ENCODE measurements around the gene VSTM4.

The VSTM4 gene

DNA sequence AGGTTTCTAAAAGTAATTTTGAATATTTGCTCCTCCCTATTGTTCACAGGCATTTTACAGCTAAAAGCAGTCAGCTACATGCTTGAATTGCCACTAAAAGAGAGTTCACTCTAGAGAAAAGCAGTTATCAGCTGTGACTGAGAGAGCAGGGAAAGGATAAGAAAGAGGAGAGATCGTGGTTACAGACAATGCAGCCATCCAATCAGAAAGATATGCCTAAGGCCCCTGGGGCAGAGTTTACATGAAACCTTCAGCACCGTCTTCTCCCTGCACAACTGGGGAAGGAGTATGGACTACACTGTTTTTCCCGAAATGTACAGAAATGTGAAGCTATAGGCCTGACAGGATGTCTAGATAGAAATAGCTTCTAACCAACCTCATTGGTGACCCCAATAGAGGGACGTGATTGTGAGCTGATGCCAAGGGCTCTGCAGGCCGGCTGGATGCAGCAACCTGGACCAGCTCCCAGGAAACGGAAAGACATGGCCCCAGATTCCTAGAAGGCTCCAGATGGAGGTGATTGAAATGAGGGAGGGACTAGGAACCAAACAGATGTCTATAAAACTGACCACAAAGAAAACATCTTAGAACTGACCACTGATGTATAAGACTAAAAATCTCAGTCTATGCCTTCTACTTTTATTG is 3.2 kb upstream of the VSTM4 start:
- in situ Hi-C loops (cut with MboI; ENCODE audit: low sequenced_read_pairs), result no loop called here

DNA sequence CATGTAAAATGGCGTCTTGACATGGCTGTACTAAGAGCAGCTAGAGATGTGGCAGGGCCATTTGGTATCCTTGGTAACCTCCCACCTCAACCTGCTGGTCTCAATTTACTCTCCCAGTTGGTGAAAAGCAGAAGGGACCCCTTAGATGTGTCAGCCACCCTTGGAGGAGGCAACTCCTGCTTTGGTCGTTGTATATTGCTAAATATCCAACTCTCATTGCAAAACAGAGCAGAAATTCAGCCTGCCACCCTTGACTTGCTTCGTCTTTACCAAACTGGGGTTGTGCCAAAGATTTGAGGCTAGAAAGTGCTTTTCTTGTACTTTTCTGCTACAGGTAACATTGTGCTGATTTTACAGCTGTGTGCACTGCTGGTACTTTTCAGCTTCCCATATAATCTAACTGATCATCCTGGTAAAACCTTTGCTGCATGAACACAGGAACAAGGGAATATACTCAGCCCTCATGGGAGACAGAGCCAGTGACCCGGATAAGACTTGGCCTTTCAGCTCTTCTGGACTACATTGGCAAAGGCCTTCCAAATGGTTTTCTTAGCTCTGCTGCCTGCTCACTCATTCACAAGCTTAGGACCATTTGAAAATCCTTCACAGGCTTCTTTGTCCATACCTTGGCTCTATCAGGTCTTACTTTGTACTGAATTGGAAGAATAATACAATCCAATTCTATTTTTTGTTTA is 2.2 kb upstream of the VSTM4 start:
- in situ Hi-C loops (cut with MboI; ENCODE audit: low sequenced_read_pairs), result no loop called here

DNA sequence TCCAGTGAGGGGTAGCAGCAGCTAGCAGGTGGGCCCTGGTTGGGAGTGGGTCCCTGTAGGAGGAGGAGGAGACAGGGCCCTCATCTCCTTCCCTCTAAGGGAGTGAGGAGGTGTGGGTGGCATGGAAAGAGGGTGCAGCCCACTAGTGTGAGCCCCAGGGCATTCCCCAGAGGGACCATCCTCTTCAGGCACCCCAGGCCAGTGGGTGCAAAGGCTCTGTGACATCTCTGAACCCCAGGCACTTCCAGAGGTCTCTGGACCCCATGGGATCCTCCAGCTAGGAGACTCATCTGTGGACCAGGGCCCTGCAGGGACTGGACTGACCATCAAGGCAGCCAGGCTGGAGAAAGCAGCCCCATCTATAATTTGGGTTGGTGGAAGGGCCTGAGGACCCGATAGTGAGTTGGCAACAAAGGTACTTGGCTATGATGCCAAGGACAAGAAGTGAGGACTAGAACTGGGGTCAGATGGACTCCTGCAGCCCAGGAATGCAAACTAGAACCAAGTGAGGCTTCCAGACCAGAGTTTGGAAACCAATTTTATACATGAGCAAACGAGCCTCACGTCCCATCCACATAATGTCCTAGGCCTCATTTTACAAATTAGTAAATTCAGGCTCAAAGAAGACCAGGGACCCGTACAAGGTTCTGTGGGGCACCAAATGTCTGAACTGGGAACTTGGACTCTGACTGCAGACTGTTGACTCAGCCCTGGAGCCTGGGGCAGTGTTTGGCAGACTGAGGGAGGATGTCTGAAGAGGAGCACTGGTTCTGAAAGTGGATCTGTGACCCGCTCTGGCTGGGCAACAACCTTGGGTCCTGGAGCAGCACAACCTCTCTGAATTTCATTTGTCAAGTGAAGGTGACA is 1.4 kb upstream of the VSTM4 start:
- in situ Hi-C loops (cut with MboI; ENCODE audit: low sequenced_read_pairs), result no loop called here

GRCh38 chr10:49115796-49116508 is 630 bp upstream of the VSTM4 start:
- in situ Hi-C loops (cut with MboI; ENCODE audit: low sequenced_read_pairs), result no loop called here

DNA sequence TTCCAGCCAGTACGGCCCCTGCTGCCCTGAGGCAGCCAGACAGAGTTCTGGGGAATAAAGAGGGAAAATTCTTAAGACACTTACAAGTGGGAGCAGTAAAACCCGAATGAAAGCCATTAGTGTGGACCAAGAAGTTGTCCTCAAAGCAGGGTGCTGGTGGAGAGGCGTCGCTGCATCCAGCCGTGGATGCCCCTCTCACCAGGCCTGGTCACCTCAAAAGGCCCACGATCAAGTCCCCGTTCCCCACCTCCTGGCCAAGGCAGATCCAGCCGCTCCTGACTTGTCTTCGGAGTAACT is 656 bp downstream of the VSTM4 start:
- in situ Hi-C loops (cut with MboI; ENCODE audit: low sequenced_read_pairs), result no loop called here

DNA sequence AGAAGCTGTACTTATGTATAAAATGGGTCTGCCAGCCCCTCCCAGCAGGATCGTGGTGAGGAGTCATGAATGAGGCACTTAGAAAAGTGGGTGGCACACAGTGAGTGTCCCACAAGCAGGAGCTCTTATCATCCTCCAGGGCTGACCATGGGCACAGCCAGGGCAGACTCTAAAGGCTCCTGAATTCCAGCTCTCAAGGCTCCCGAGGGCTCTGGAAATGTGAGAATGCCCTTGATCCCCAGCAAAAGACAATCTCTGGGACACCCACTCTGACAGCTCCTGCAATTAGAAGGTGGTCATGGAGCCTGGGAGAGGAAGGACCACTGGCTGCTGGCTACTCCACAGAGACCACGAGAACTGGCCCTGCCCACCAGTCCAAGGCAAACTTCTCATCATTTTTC is 1.6 kb downstream of the VSTM4 start:
- in situ Hi-C loops (cut with MboI; ENCODE audit: low sequenced_read_pairs), result no loop called here

DNA sequence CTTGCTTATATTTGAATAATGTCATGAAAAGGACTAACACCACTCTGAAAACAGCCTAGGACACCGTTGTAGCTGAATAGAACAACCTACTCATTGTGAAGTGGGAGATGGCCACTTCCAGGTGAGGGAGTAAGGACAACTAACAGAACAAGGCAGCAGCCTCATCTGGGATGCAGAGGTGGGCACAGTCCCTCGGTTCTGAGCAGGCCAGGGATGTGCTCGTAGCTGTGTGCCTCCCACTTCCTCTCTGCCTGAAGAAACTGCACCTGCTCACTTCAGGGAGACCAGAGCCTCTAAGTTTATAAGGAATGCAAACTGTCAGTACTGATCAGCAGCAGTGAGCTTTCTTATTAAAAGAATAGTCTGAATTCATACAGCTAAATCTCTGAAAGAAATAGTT is 2.5 kb downstream of the VSTM4 start:
- in situ Hi-C loops (cut with MboI; ENCODE audit: low sequenced_read_pairs), result no loop called here

DNA sequence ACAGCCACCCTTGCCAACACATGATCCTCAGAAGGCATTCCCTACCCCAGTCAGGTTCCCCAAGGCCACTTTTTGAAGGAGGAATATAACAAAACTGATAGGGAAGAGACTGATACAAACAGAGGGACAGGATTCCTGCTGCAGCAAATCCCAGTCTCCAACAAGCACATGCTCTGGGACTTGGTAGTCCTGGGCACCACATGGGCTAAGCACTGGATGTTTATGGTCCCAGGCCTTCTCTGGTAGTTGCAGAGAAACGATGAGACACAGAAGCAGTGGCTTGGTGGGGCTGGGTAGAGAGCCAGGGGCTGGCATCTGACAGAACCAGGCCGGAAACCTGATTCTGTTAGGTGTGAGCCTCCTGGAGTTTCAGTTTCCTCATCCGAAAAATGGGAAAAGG is 3.2 kb downstream of the VSTM4 start:
- in situ Hi-C loops (cut with MboI; ENCODE audit: low sequenced_read_pairs), result no loop called here

DNA sequence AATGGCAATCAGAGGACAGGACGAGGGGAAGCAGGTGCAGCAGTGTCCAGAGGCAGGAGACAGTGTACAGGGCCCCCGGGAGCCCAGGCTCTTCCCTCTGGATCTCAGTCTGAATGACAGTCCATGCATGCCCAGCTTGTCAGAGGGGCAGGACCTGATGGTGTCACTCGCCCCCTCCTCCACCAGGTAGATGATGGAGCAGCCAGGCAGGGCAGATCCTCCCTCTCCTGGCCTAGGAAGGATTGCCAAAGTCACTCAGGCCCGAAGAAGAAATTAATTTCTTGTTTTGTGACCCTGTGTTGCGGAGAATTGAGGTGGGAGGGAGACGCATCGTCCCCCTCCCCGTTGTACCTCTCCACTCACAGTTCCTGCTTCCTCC is 4.0 kb downstream of the VSTM4 start:
- in situ Hi-C loops (cut with MboI; ENCODE audit: low sequenced_read_pairs), result no loop called here

- in situ Hi-C loops (cut with MboI; ENCODE audit: low sequenced_read_pairs), result no loop called here
These were observed 4.5 kb downstream of the VSTM4 start for GRCh38 chr10:49110684-49111319.

DNA sequence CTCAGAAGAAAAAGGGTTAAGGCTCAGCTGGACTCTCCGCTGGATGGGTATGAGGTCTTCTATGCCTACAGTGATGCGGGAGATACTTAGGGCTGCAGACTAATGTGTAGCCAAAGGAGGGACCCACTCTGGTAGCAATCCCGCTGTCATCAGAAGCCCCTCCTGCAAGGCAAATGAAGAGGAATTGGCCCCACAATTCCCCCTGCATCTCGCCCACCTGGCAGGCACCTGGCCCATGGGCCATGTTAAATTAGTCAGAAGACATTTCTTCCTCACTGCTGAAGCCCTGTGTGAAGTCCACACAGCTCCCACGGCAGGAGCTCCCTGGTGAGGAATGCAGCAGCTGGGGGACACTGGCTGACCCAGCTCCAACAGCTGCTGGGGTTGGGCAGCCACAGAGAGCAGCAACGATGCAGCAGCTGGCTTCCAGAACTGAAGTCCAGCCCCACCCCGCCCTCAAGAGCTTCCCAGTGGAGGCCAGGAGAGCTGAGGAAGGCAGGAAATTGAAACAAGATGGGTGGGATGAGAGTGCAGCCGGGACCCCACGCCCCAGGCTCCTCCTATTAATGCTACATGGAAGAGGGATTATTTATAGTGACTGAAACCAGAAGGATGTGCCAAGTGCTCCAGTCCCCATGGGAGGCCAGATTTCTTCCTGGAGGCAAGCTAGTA is 5.5 kb downstream of the VSTM4 start:
- in situ Hi-C loops (cut with MboI; ENCODE audit: low sequenced_read_pairs), result no loop called here

- in situ Hi-C loops (cut with MboI; ENCODE audit: low sequenced_read_pairs), result no loop called here
These were observed 6.7 kb downstream of the VSTM4 start for GRCh38 chr10:49108656-49109055.

DNA sequence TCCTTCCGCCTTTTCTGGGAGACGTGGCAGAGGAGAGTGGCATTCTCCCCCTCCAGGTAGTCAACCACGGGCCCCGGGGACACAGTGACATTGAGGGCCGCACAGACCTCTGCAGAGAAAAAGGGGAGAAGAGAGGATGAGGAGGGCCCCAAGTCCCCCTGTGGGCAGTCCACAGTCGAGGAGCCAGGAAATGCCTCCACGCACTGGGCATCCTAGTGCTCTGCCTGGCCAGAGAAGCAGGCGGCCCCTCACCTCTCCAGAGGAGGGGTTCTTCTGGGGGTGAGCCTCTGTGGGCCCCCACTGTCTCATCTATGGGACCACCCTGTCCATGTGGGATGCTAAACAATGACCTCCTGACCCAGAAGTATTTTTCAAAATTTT is 7.4 kb downstream of the VSTM4 start:
- in situ Hi-C loops (cut with MboI; ENCODE audit: low sequenced_read_pairs), result no loop called here

GRCh38 chr10:49107111-49107886 is 8.0 kb downstream of the VSTM4 start:
- in situ Hi-C loops (cut with MboI; ENCODE audit: low sequenced_read_pairs), result no loop called here

DNA sequence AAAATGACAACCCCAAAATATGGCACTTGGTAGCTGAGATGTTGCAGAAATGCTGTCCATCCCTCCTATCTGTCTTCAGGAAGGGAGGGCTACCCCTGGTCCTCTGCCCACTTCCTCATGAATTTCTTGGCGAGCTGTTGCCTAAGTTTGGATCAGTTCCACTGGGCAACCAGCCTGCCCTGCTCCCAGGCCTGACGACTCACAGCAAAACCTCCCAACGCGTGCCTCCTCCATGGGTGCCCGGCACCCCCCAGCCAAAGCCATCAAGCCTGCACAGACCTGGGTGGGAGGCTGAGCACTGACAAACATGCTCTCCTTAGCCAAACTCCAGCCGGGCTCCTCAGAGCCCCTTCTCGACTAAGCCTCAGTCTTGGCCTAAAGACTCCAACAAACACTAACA is 8.9 kb downstream of the VSTM4 start:
- in situ Hi-C loops (cut with MboI; ENCODE audit: low sequenced_read_pairs), result no loop called here

- in situ Hi-C loops (cut with MboI; ENCODE audit: low sequenced_read_pairs), result no loop called here
These were observed 10.2 kb downstream of the VSTM4 start for GRCh38 chr10:49105076-49105475.

GRCh38 chr10:49104323-49104722 is 11.0 kb downstream of the VSTM4 start:
- in situ Hi-C loops (cut with MboI; ENCODE audit: low sequenced_read_pairs), result no loop called here

DNA sequence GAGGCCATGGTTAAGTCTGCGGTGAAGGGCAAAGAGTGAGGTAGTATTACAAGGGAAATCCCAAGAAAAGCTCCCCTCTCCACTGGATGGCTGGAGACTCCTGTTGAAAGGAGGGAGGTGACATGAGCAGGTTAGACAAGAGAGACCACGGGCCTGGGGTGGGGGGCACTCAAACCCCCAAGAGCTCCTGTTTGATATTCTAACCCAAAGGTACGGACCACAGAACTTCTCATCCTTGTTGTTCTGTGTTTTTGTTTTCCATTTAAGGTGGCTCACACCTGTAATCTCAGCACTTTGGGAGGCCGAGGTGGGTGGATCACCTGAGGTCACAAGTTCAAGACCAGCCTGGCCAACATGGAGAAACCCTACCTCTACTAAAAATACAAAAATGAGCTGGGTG is 11.6 kb downstream of the VSTM4 start:
- in situ Hi-C loops (cut with MboI; ENCODE audit: low sequenced_read_pairs), result no loop called here

- in situ Hi-C loops (cut with MboI; ENCODE audit: low sequenced_read_pairs), result no loop called here
These were observed 16.3 kb downstream of the VSTM4 start for GRCh38 chr10:49099046-49099445.
